Panc1 (cell line): Measurements from ENCODE around the gene AFDN. TPM values are rescaled to one million over a fixed set of nuclear protein-coding genes. Genes with fewer than 3 reads are reported as not detected.

Source experiments
- ATAC-seq: fragments of 200-7000 bp; cut with Tn5 transposase; 2 replicates; pipeline ENCODE4 v1.9.1; 2020; ENCODE audit warnings: mild to moderate bottlenecking, moderate library complexity
- BruUV-seq: library from RNA; stranded (reverse); fragments of 400-500 nt; replicated peaks from 2 replicates; lab custom pipeline; 2021; lab: Mats Ljungman, UMichigan
- CTCF ChIA-PET: fragments of 300-600 bp; sonication (Branson Sonifier 250); formaldehyde crosslinking; loops from one replicate; lab custom pipeline; 2022; ENCODE audit warnings: antibody characterized with exemption; lab: Charles Lee
- POLR2A ChIA-PET: fragments of 300-600 bp; sonication (Branson Sonifier 250); formaldehyde crosslinking; loops from one replicate; lab custom pipeline; 2022; ENCODE audit warnings: antibody characterized with exemption; lab: Charles Lee
- DNase-seq: peaks from one replicate; pipeline ENCODE4 v3.0.0-alpha.2; 2010; ENCODE audit warnings: low read depth, low spot score
- H3K27ac ChIP-seq: 2 replicates; pipeline ENCODE4 v1.5.1; 2011; ENCODE audit warnings: mild to moderate bottlenecking, low read length, inconsistent platforms
- H3K27me3 ChIP-seq: fragments of 200-500 bp; sonication (Bioruptor generic); 2 replicates; pipeline ENCODE4 v1.6.0; 2014; ENCODE audit warnings: low read length, inconsistent platforms; ENCODE audit not compliant: control insufficient read depth, insufficient read depth
- H3K36me3 ChIP-seq: fragments of 200-500 bp; sonication (Bioruptor generic); 2 replicates; pipeline ENCODE4 v1.5.1; 2014; ENCODE audit warnings: inconsistent platforms, mild to moderate bottlenecking, low read length, moderate library complexity; ENCODE audit not compliant: control insufficient read depth, insufficient read depth
- H3K4me1 ChIP-seq: 2 replicates; pipeline ENCODE4 v1.5.1; 2011; ENCODE audit warnings: inconsistent platforms, mild to moderate bottlenecking, low read length, moderate library complexity; ENCODE audit not compliant: control insufficient read depth, insufficient read depth
- H3K4me3 ChIP-seq, 2 experiments: 2 replicates each; pipeline ENCODE4 v1.5.1; 2011 to 2012; ENCODE audit warnings: low read depth in 2 of 2, low read length in 2 of 2, mild to moderate bottlenecking in 2 of 2, inconsistent platforms in 1 of 2, moderate library complexity in 1 of 2
- H3K9me3 ChIP-seq: fragments of 200-500 bp; sonication (Bioruptor generic); 2 replicates; pipeline ENCODE4 v1.5.1; 2014; ENCODE audit warnings: low read depth, mild to moderate bottlenecking, inconsistent platforms, low read length, moderate library complexity; ENCODE audit not compliant: control insufficient read depth, insufficient read depth
- POLR2AphosphoS5 ChIP-seq: IDR thresholded peaks from 2 replicates; pipeline ENCODE4 v1.6.1; 2012; ENCODE audit warnings: mild to moderate bottlenecking, low read depth, low read length, moderate library complexity
- SIN3A ChIP-seq: IDR thresholded peaks from 2 replicates; pipeline ENCODE4 v1.6.1; 2012; ENCODE audit warnings: low read depth, mild to moderate bottlenecking, low read length, moderate library complexity, borderline replicate concordance; ENCODE audit not compliant: insufficient read depth
- TCF7L2 ChIP-seq: IDR thresholded peaks from 2 replicates; pipeline ENCODE4 v1.6.1; 2011; ENCODE audit warnings: mild to moderate bottlenecking, low read depth, low read length, inconsistent platforms
- in situ Hi-C: cut with HindIII; loops from 2 replicates; pipeline ENCODE4 v1.10.0; 2016; ENCODE audit warnings: low sequenced_read_pairs, low pct_unique_long_range_greater_than_20kb
- intact Hi-C: fragments of 100-400 bp; cut with micrococcal nuclease; formaldehyde crosslinking; loops from one replicate; pipeline ENCODE4 v1.10.0; 2022; ENCODE audit not compliant: unreplicated experiment
- total RNA-seq: library from RNA; stranded (reverse); gene quantifications from one replicate; pipeline ENCODE4 v1.2.1, GENCODE V29; 2021; ENCODE audit not compliant: unreplicated experiment
- TF ChIP-seq, protein P1 (sequence below), 2 experiments: IDR thresholded peaks; 2 replicates each; pipeline ENCODE4 v1.6.1; 2011 to 2012; ENCODE audit warnings: low read depth in 2 of 2, control low read depth in 1 of 2, low read length in 1 of 2, mild to moderate bottlenecking in 1 of 2, moderate library complexity in 1 of 2; ENCODE audit not compliant: insufficient read depth in 1 of 2
- TF ChIP-seq, protein P2 (sequence below): fragments of 450-650 bp; IDR thresholded peaks from 2 replicates; pipeline ENCODE4 v1.5.1; 2017; ENCODE audit warnings: mild to moderate bottlenecking

The AFDN gene
- total RNA-seq, 1 experiment from 2014 or later = 143 TPM

DNA sequence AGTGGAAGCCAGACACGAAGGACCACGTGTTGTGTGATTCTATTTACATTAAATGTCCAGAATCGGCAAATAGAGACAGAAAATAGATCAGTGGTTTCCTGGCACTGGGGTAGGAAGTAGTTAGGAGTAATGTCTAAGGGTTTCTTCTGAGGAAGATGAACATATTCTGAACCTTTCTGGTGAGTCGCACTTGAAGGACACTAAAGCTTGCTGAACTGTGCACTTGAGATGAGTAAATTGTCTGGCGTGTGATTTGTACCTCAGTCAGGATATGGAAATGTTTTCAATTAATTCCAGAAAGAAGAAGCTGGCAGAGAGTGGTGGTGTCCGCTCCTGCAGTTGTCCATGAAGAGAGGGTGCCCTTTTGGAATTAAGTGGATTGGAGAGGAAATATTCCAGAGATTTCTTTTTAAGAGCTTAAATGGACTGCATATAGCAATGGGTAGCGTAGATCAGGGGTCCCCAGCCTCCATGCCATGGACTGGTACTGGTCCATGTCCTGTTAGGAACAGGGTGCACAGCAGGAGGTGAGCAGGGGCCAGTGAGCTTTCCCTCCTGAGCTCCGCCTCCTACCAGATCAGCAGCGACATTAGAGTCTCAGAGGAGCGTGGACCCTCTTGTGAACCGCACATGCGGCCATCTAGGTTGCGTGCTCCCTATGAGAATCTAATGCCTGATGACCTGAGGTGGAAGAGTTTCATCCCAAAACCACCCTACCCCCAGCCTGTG lies 158.3 kb downstream of the AFDN start:
- CTCF ChIA-PET = no interaction called here
- peaks cover 3% of the 10 kb centered on the region; the same call in 1 of the 2 replicates for H3K9me3 ChIP-seq
- H3K36me3 ChIP-seq = no peaks in the 10 kb centered on the region
- no peaks in the 10 kb centered on the region for H3K27me3 ChIP-seq
- TF ChIP-seq, protein P1, sequence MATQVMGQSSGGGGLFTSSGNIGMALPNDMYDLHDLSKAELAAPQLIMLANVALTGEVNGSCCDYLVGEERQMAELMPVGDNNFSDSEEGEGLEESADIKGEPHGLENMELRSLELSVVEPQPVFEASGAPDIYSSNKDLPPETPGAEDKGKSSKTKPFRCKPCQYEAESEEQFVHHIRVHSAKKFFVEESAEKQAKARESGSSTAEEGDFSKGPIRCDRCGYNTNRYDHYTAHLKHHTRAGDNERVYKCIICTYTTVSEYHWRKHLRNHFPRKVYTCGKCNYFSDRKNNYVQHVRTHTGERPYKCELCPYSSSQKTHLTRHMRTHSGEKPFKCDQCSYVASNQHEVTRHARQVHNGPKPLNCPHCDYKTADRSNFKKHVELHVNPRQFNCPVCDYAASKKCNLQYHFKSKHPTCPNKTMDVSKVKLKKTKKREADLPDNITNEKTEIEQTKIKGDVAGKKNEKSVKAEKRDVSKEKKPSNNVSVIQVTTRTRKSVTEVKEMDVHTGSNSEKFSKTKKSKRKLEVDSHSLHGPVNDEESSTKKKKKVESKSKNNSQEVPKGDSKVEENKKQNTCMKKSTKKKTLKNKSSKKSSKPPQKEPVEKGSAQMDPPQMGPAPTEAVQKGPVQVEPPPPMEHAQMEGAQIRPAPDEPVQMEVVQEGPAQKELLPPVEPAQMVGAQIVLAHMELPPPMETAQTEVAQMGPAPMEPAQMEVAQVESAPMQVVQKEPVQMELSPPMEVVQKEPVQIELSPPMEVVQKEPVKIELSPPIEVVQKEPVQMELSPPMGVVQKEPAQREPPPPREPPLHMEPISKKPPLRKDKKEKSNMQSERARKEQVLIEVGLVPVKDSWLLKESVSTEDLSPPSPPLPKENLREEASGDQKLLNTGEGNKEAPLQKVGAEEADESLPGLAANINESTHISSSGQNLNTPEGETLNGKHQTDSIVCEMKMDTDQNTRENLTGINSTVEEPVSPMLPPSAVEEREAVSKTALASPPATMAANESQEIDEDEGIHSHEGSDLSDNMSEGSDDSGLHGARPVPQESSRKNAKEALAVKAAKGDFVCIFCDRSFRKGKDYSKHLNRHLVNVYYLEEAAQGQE (IDR thresholded peaks at IDR 0.05; ENCODE audit: insufficient read depth in 1 of 2, low read depth in 2 of 2, low read length in 1 of 2) = no peak
- TF ChIP-seq TCF7L2 (no peak), SIN3A (no peak), POLR2AphosphoS5 (no peak)
- TF ChIP-seq, protein P2, sequence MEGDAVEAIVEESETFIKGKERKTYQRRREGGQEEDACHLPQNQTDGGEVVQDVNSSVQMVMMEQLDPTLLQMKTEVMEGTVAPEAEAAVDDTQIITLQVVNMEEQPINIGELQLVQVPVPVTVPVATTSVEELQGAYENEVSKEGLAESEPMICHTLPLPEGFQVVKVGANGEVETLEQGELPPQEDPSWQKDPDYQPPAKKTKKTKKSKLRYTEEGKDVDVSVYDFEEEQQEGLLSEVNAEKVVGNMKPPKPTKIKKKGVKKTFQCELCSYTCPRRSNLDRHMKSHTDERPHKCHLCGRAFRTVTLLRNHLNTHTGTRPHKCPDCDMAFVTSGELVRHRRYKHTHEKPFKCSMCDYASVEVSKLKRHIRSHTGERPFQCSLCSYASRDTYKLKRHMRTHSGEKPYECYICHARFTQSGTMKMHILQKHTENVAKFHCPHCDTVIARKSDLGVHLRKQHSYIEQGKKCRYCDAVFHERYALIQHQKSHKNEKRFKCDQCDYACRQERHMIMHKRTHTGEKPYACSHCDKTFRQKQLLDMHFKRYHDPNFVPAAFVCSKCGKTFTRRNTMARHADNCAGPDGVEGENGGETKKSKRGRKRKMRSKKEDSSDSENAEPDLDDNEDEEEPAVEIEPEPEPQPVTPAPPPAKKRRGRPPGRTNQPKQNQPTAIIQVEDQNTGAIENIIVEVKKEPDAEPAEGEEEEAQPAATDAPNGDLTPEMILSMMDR = no peak
- BruUV-seq = no TSS peak
- no peak for ATAC-seq
- H3K4me3 ChIP-seq = no peak overlapping the region
- H3K27ac ChIP-seq = no peak overlapping the region
- no peaks in the 10 kb centered on the region for H3K4me1 ChIP-seq
- in situ Hi-C loops = no loop called here
- intact Hi-C loops = no loop called here
- POLR2A ChIA-PET = no interaction called here
- DNase-seq = no peak

DNA sequence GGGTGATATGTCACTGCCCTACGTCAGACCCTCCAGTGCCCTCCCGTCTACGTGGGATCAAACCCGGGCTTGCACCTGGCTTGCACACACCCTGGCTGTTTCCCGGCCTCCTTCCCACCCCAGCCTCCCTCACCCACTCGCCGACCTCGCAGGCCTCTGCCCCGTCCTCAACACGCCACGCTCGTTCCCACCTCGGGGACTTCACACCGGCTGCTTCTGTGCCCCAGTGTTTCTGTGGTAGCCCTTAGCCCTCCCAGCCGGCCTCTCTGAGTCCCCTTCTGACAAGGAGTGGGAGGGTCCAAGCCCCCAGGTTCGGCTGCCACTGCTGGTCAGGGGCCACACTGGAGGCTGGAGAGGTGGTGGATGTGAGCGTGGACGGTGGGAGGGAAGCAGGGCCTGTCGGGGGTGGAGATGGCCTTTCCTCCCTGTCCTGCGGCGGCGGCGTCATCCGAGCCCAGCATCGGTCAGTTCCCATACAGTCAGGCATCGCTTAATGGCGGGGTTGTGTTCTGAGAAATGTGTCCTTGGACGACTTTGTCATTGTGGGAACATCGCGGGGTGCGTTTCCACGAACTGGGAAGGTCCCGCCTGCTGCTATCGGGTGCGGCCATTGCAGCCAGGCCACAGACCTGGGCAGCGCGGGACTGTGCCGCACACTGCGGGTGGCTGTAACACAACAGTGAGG lies 159.3 kb downstream of the AFDN start:
- DNase-seq (no peak), ATAC-seq (no peak)
- no peak for TF ChIP-seq TCF7L2
- no peak for TF ChIP-seq SIN3A
- TF ChIP-seq, protein P2 = no peak
- no peak for TF ChIP-seq POLR2AphosphoS5
- TF ChIP-seq, protein P1 (IDR thresholded peaks at IDR 0.05; ENCODE audit: insufficient read depth in 1 of 2, low read depth in 2 of 2, low read length in 1 of 2) = no peak
- ChIA-PET POLR2A (no interaction called here), CTCF (no interaction called here)
- Histone ChIP-seq H3K36me3 (no peaks in the 10 kb centered on the region), H3K9me3 (peaks cover 3% of the 10 kb centered on the region; the same call in 1 of the 2 replicates), H3K4me1 (no peaks in the 10 kb centered on the region), H3K4me3 (no peak overlapping the region), H3K27me3 (no peaks in the 10 kb centered on the region), H3K27ac (no peak overlapping the region)
- in situ Hi-C loops = no loop called here
- intact Hi-C loops = no loop called here
- BruUV-seq = no TSS peak
